Keratinocyte (primary cell): ENCODE measurements around the gene GTF3C5. TPM values are rescaled to one million over a fixed set of nuclear protein-coding genes. Genes with fewer than 3 reads are reported as not detected.

Experiments used
- DNase-seq: peaks from one replicate; pipeline ENCODE4 v3.0.0-alpha.2; 2011; ENCODE audit warnings: low read depth, missing footprints, low spot score
- FAIRE-seq: peaks from 2 replicates; lab custom pipeline; 2011; peaks lifted over from hg19 to GRCh38; lab: Jason Lieb, UNC
- H2AFZ ChIP-seq: 2 replicates; pipeline ENCODE4 v1.6.0; 2012; ENCODE audit warnings: low read length, control low read depth, inconsistent platforms; ENCODE audit not compliant: control insufficient read depth
- H3K27ac ChIP-seq: 2 replicates; pipeline ENCODE4 v1.5.1; 2011; ENCODE audit warnings: low read length; ENCODE audit not compliant: control insufficient read depth, insufficient read depth
- H3K27me3 ChIP-seq: 3 replicates; pipeline ENCODE4 v1.6.0; 2011; ENCODE audit warnings: low read length; ENCODE audit not compliant: control insufficient read depth, insufficient read depth; ENCODE audit errors: extremely low read depth
- H3K36me3 ChIP-seq, 2 experiments: 2 replicates in 1 of 2; 3 replicates in 1 of 2; pipeline ENCODE4 v1.5.1; 2011; ENCODE audit warnings: low read length in 2 of 2, mild to moderate bottlenecking in 1 of 2; ENCODE audit not compliant: control insufficient read depth in 2 of 2, insufficient read depth in 2 of 2; ENCODE audit errors: extremely low read depth in 1 of 2
- H3K4me1 ChIP-seq: 3 replicates; pipeline ENCODE4 v1.5.1; 2011; ENCODE audit warnings: low read length; ENCODE audit not compliant: control insufficient read depth, insufficient read depth; ENCODE audit errors: extremely low read depth
- H3K4me2 ChIP-seq: 3 replicates; pipeline ENCODE4 v1.6.0; 2011; ENCODE audit warnings: low read depth, low read length; ENCODE audit not compliant: control insufficient read depth, insufficient read depth; ENCODE audit errors: extremely low read depth
- H3K4me3 ChIP-seq, 3 experiments: fragments of 200-600 bp in 1 of 3; sonication (generic) in 1 of 3; 2 replicates in 2 of 3; 3 replicates in 1 of 3; pipeline ENCODE4 v1.5.1; 2011 to 2016; ENCODE audit warnings: low read length in 3 of 3, mild to moderate bottlenecking in 3 of 3, control low read depth in 2 of 3, inconsistent platforms in 1 of 3, low read depth in 1 of 3, mixed read lengths in 1 of 3, mixed run types in 1 of 3, moderate library complexity in 1 of 3; ENCODE audit not compliant: control insufficient read depth in 2 of 3, insufficient read depth in 2 of 3; ENCODE audit errors: extremely low read depth in 1 of 3
- H3K79me2 ChIP-seq: 2 replicates; pipeline ENCODE4 v1.6.0; 2012; ENCODE audit warnings: low read length; ENCODE audit not compliant: control insufficient read depth, insufficient read depth
- H3K9ac ChIP-seq: 3 replicates; pipeline ENCODE4 v1.6.0; 2011; ENCODE audit warnings: low read length; ENCODE audit not compliant: control insufficient read depth, insufficient read depth; ENCODE audit errors: extremely low read depth
- H3K9me1 ChIP-seq: 3 replicates; pipeline ENCODE4 v1.6.0; 2011; ENCODE audit warnings: low read length; ENCODE audit not compliant: control insufficient read depth, insufficient read depth; ENCODE audit errors: extremely low read depth
- H3K9me3 ChIP-seq: 2 replicates; pipeline ENCODE4 v1.5.1; 2012; ENCODE audit warnings: low read depth, low read length; ENCODE audit not compliant: control insufficient read depth
- H4K20me1 ChIP-seq: 3 replicates; pipeline ENCODE4 v1.6.0; 2011; ENCODE audit warnings: low read length; ENCODE audit not compliant: control insufficient read depth, insufficient read depth; ENCODE audit errors: extremely low read depth
- CTCF ChIP-seq, 3 experiments: IDR thresholded peaks in 1 of 3; conservative IDR thresholded peaks in 1 of 3; optimal IDR thresholded peaks in 1 of 3; 2 replicates in 2 of 3; 3 replicates in 1 of 3; pipeline versions ENCODE3 to v1.5.1; 2011; ENCODE audit warnings: low read length in 3 of 3, mild to moderate bottlenecking in 3 of 3, moderate library complexity in 2 of 3, control low read depth in 1 of 3, inconsistent platforms in 1 of 3; ENCODE audit not compliant: insufficient read depth in 2 of 3; ENCODE audit errors: extremely low read depth in 1 of 3
- EZH2 ChIP-seq: IDR thresholded peaks from one replicate; pipeline ENCODE4 v1.6.1; 2012; ENCODE audit warnings: inconsistent platforms, mild to moderate bottlenecking, low read length, moderate library complexity
- dilution Hi-C: fragments of 300-500 bp; cut with MboI; formaldehyde crosslinking; loops from one replicate; pipeline ENCODE4 v1.7.0; 2020; ENCODE audit warnings: low sequenced_read_pairs; ENCODE audit not compliant: extremely low pct_ligation_motif_present
- polyA plus RNA-seq, 5 experiments: library from polyadenylated mRNA; depleted of rRNA in 3 of 5; stranded (reverse) in 3 of 5; stranded (forward) in 1 of 5; unstranded in 1 of 5; fragments of >200 nt; gene quantifications; 1 replicate in 1 of 5; 2 replicates in 3 of 5; 3 replicates in 1 of 5; pipeline versions ENCODE4 v1.2.1 to v1.2.3, GENCODE V29; 2011 to 2012; ENCODE audit warnings: missing spikeins in 2 of 5, low read depth in 1 of 5, low replicate concordance in 1 of 5

Gene GTF3C5
- polyA plus RNA-seq, 1 donor (not counting 4 experiments of a cell fraction or from before 2014, with no cell fraction given): 37.2 TPM

DNA sequence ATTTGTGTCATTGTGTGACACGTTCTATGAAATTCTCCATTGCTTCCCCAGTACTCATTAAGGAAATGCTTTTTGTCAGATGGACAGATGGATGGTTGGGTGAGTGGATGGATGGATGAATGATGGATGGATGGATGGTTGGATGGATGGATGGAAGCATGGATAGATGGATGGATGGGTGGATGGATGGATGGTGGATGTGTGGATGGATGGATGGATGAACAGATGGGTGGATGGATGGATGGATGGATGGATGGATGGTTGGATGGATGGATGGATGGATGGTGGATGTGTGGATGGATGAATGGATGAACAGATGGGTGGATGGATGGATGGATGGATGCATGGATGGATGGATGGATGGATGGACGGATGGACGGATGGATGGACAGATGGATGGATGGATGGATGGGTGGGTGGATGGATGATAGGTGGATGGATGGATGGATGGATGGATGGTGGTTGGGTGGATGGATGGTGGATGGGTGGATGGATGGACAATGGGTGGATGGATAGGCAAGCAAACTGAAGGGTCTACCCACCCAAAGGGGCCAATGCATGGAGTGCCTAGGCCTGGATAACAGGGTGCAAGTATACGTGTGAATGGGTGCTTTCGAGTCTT is 24.0 kb upstream of the GTF3C5 start:
- Histone ChIP-seq H3K9me1 (no peaks in the 10 kb centered on the region), H3K9me3 (no peaks in the 10 kb centered on the region), H3K27me3 (peaks cover 6% of the 10 kb centered on the region), H4K20me1 (no peaks in the 10 kb centered on the region), H2AFZ (no peak overlapping the region), H3K36me3 (no peaks in the 10 kb centered on the region), H3K4me2 (no peak overlapping the region), H3K79me2 (no peaks in the 10 kb centered on the region), H3K9ac (no peak overlapping the region), H3K27ac (no peak overlapping the region), H3K4me1 (peaks cover 8% of the 10 kb centered on the region), H3K4me3 (no peak overlapping the region)
- dilution Hi-C loops: no loop called here
- FAIRE-seq (no peak), DNase-seq (no peak)
- TF ChIP-seq EZH2 (no peak), CTCF (optimal IDR thresholded peaks at IDR 0.05 in 1 of 3, IDR thresholded peaks at IDR 0.05 in 1 of 3, conservative IDR thresholded peaks at IDR 0.05 in 1 of 3; ENCODE audit: extremely low read depth in 1 of 3, insufficient read depth in 2 of 3, low read length in 3 of 3) (no peak)

GRCh38 chr9:133008406-133008805 is 22.4 kb upstream of the GTF3C5 start:
- Histone ChIP-seq H3K4me1 (no peaks in the 10 kb centered on the region), H3K27ac (no peak overlapping the region), H3K79me2 (no peaks in the 10 kb centered on the region), H3K9me3 (no peaks in the 10 kb centered on the region), H2AFZ (no peak overlapping the region), H3K4me2 (no peak overlapping the region), H3K9me1 (no peaks in the 10 kb centered on the region), H4K20me1 (no peaks in the 10 kb centered on the region), H3K9ac (no peak overlapping the region), H3K27me3 (peaks cover 6% of the 10 kb centered on the region), H3K36me3 (no peaks in the 10 kb centered on the region), H3K4me3 (no peak overlapping the region)
- dilution Hi-C loops: no loop called here
- TF ChIP-seq EZH2: no peak
- TF ChIP-seq CTCF (optimal IDR thresholded peaks at IDR 0.05 in 1 of 3, IDR thresholded peaks at IDR 0.05 in 1 of 3, conservative IDR thresholded peaks at IDR 0.05 in 1 of 3; ENCODE audit: extremely low read depth in 1 of 3, insufficient read depth in 2 of 3, low read length in 3 of 3): no peak
- DNase-seq: no peak
- no peak for FAIRE-seq
